A549 (cell line): ENCODE results near the gene SUGP1.

Experiments used
- CBX2 ChIP-seq: fragments of 200-600 bp; sonication (generic); IDR thresholded peaks from 2 replicates; pipeline ENCODE4 v1.6.1; 2016; ENCODE audit warnings: low read depth, mild to moderate bottlenecking, borderline replicate concordance
- CTCF ChIP-seq: fragments of >200 bp; sonication (Bioruptor Twin); formaldehyde crosslinking; IDR thresholded peaks from 3 replicates; pipeline ENCODE4 v1.5.1; 2016
- E2F6 ChIP-seq: IDR thresholded peaks from 2 replicates; pipeline ENCODE4 v1.6.1; 2012; ENCODE audit warnings: low read depth, borderline replicate concordance
- GATA3 ChIP-seq: IDR thresholded peaks from 2 replicates; pipeline ENCODE4 v1.6.1; 2012; ENCODE audit warnings: borderline replicate concordance
- MAFK ChIP-seq: fragments of 450-650 bp; IDR thresholded peaks from 2 replicates; pipeline ENCODE4 v1.6.1; 2014; ENCODE audit not compliant: partially characterized antibody
- MAX ChIP-seq: IDR thresholded peaks from 2 replicates; pipeline ENCODE4 v1.6.1; 2012
- POLR2A ChIP-seq: IDR thresholded peaks from 2 replicates; pipeline ENCODE4 v1.6.1; 2012; ENCODE audit warnings: mild to moderate bottlenecking, low read length
- REST ChIP-seq: fragments of 200-600 bp; sonication (generic); IDR thresholded peaks from 2 replicates; pipeline ENCODE4 v1.6.1; 2016; ENCODE audit warnings: antibody characterized with exemption, mild to moderate bottlenecking, moderate library complexity
- RFX5 ChIP-seq: fragments of 450-650 bp; IDR thresholded peaks from 2 replicates; pipeline ENCODE4 v1.7.1; 2014; ENCODE audit warnings: antibody characterized with exemption, mild to moderate bottlenecking, moderate library complexity

GRCh38 chr19:19329126-19329525 lies 8.8 kb upstream of the SUGP1 start:
- TF ChIP-seq MAFK (no peak), E2F6 (no peak), RFX5 (no peak), MAX (no peak), POLR2A (no peak), CTCF (no peak), CBX2 (no peak), GATA3 (no peak), REST (no peak)
